Measurements from ENCODE around the gene ATAD1. TPM values are rescaled to one million over a fixed set of nuclear protein-coding genes. Genes with fewer than 3 reads are reported as not detected.
A peak's percentile ranks its signal among the peaks of the same experiment; 100 is the strongest.
"Not testable (repeated sequence)": the region's sequence is repeated elsewhere in the genome, so short reads cannot be mapped to it uniquely, and the experiment has no call there.

ATAD1 gene
- total and polyA plus RNA-seq, 5 donors, result 46.3 to 163 (median 109) TPM

- H3K4me3 ChIP-seq (ENCODE audit: low read length), result no peak overlapping the region
- H3K27me3 ChIP-seq (ENCODE audit: control insufficient read depth, insufficient read depth), result no peaks in the 10 kb centered on the region
- H3K27ac ChIP-seq (ENCODE audit: low read length), result peak overlapping the region; percentile 67
- H3K9me3 ChIP-seq (ENCODE audit: control insufficient read depth, low read length), result no peaks in the 10 kb centered on the region
- no peak for ATAC-seq
- no peak for DNase-seq
- H3K4me1 ChIP-seq (ENCODE audit: control insufficient read depth, insufficient read depth, low read length), result no peaks in the 10 kb centered on the region
- WGBS, result 76% methylated on average over 4 of the region's 4 CpGs
- intact Hi-C loops (cut with DNase I), result no loop called here
Observed at GRCh38 chr10:87803328-87803727, 14.7 kb downstream of the ATAD1 start.

- H3K27me3 ChIP-seq (ENCODE audit: control insufficient read depth, insufficient read depth); H3K9me3 ChIP-seq (ENCODE audit: control insufficient read depth, low read length); H3K27ac ChIP-seq (ENCODE audit: low read length); DNase-seq; H3K4me1 ChIP-seq (ENCODE audit: control insufficient read depth, insufficient read depth, low read length); H3K4me3 ChIP-seq (ENCODE audit: low read length); ATAC-seq; intact Hi-C loops (cut with DNase I): not testable (repeated sequence)
- WGBS, result 100% methylated on average over 1 of the region's 1 CpG
Observed at GRCh38 chr10:87801813-87802435, 16.1 kb downstream of the ATAD1 start.

- no peak for ATAC-seq
- DNase-seq, result no peak
- H3K27me3 ChIP-seq (ENCODE audit: control insufficient read depth, insufficient read depth), result no peaks in the 10 kb centered on the region
- H3K27ac ChIP-seq (ENCODE audit: low read length), result no peak overlapping the region
- H3K4me1 ChIP-seq (ENCODE audit: control insufficient read depth, insufficient read depth, low read length), result peaks cover 5% of the 10 kb centered on the region
- H3K9me3 ChIP-seq (ENCODE audit: control insufficient read depth, low read length), result no peaks in the 10 kb centered on the region
- 96% methylated on average over 1 of the region's 1 CpG for WGBS
- H3K4me3 ChIP-seq (ENCODE audit: low read length), result no peak overlapping the region
- intact Hi-C loops (cut with DNase I), result no loop called here
Observed at GRCh38 chr10:87799860-87800259, 18.2 kb downstream of the ATAD1 start.

- 95% methylated on average over 5 of the region's 5 CpGs for WGBS
- ATAC-seq, result no peak
- intact Hi-C loops (cut with DNase I), result no loop called here
- no peak overlapping the region for H3K4me3 ChIP-seq (ENCODE audit: low read length)
- no peak overlapping the region for H3K27ac ChIP-seq (ENCODE audit: low read length)
- no peak for DNase-seq
- H3K9me3 ChIP-seq (ENCODE audit: control insufficient read depth, low read length), result no peaks in the 10 kb centered on the region
- no peaks in the 10 kb centered on the region for H3K27me3 ChIP-seq (ENCODE audit: control insufficient read depth, insufficient read depth)
- H3K4me1 ChIP-seq (ENCODE audit: control insufficient read depth, insufficient read depth, low read length), result peaks cover 5% of the 10 kb centered on the region
Observed at GRCh38 chr10:87798082-87798481, 19.9 kb downstream of the ATAD1 start.

GRCh38 chr10:87794285-87794684 lies 23.7 kb downstream of the ATAD1 start:
- 43% methylated on average over 3 of the region's 3 CpGs for WGBS
- no peak overlapping the region for H3K27ac ChIP-seq (ENCODE audit: low read length)
- DNase-seq, result no peak
- no peak for ATAC-seq
- intact Hi-C loops (cut with DNase I), result no loop called here
- H3K4me3 ChIP-seq (ENCODE audit: low read length), result no peak overlapping the region
- H3K9me3 ChIP-seq (ENCODE audit: control insufficient read depth, low read length), result no peaks in the 10 kb centered on the region
- H3K4me1 ChIP-seq (ENCODE audit: control insufficient read depth, insufficient read depth, low read length), result peaks cover 5% of the 10 kb centered on the region
- H3K27me3 ChIP-seq (ENCODE audit: control insufficient read depth, insufficient read depth), result no peaks in the 10 kb centered on the region

- Histone ChIP-seq H3K27me3 (ENCODE audit: control insufficient read depth, insufficient read depth) (no peaks in the 10 kb centered on the region), H3K9me3 (ENCODE audit: control insufficient read depth, low read length) (no peaks in the 10 kb centered on the region), H3K4me3 (ENCODE audit: low read length) (no peak overlapping the region), H3K27ac (ENCODE audit: low read length) (no peak overlapping the region), H3K4me1 (ENCODE audit: control insufficient read depth, insufficient read depth, low read length) (no peaks in the 10 kb centered on the region)
- no peak for DNase-seq
- no peak for ATAC-seq
- 95% methylated on average over 3 of the region's 3 CpGs for WGBS
- intact Hi-C loops (cut with DNase I), result no loop called here
Observed at GRCh38 chr10:87790185-87790584, 27.8 kb downstream of the ATAD1 start.

GRCh38 chr10:87786421-87786820 lies 31.6 kb downstream of the ATAD1 start:
- H3K4me3 ChIP-seq (ENCODE audit: low read length), result no peak overlapping the region
- intact Hi-C loops (cut with DNase I), result no loop called here
- no peak overlapping the region for H3K27ac ChIP-seq (ENCODE audit: low read length)
- no peaks in the 10 kb centered on the region for H3K27me3 ChIP-seq (ENCODE audit: control insufficient read depth, insufficient read depth)
- 99% methylated on average over 7 of the region's 7 CpGs for WGBS
- DNase-seq (no peak), ATAC-seq (no peak)
- no peaks in the 10 kb centered on the region for H3K4me1 ChIP-seq (ENCODE audit: control insufficient read depth, insufficient read depth, low read length)
- H3K9me3 ChIP-seq (ENCODE audit: control insufficient read depth, low read length), result no peaks in the 10 kb centered on the region

- Histone ChIP-seq H3K4me3 (ENCODE audit: low read length) (no peak overlapping the region), H3K27ac (ENCODE audit: low read length) (no peak overlapping the region), H3K4me1 (ENCODE audit: control insufficient read depth, insufficient read depth, low read length) (no peaks in the 10 kb centered on the region), H3K27me3 (ENCODE audit: control insufficient read depth, insufficient read depth) (no peaks in the 10 kb centered on the region), H3K9me3 (ENCODE audit: control insufficient read depth, low read length) (no peaks in the 10 kb centered on the region)
- intact Hi-C loops (cut with DNase I), result no loop called here
- DNase-seq, result no peak
- no peak for ATAC-seq
- 98% methylated on average over 6 of the region's 6 CpGs for WGBS
Observed at GRCh38 chr10:87782721-87783120, 35.3 kb downstream of the ATAD1 start.

GRCh38 chr10:87781545-87781944 lies 36.5 kb downstream of the ATAD1 start:
- WGBS, result 98% methylated on average over 2 of the region's 2 CpGs
- no peak for DNase-seq
- Histone ChIP-seq H3K27ac (ENCODE audit: low read length) (no peak overlapping the region), H3K4me3 (ENCODE audit: low read length) (no peak overlapping the region), H3K9me3 (ENCODE audit: control insufficient read depth, low read length) (no peaks in the 10 kb centered on the region), H3K27me3 (ENCODE audit: control insufficient read depth, insufficient read depth) (no peaks in the 10 kb centered on the region), H3K4me1 (ENCODE audit: control insufficient read depth, insufficient read depth, low read length) (no peaks in the 10 kb centered on the region)
- ATAC-seq, result no peak
- intact Hi-C loops (cut with DNase I), result no loop called here

- Histone ChIP-seq H3K4me3 (ENCODE audit: low read length) (no peak overlapping the region), H3K27me3 (ENCODE audit: control insufficient read depth, insufficient read depth) (no peaks in the 10 kb centered on the region), H3K4me1 (ENCODE audit: control insufficient read depth, insufficient read depth, low read length) (no peaks in the 10 kb centered on the region), H3K9me3 (ENCODE audit: control insufficient read depth, low read length) (no peaks in the 10 kb centered on the region), H3K27ac (ENCODE audit: low read length) (no peak overlapping the region)
- intact Hi-C loops (cut with DNase I), result no loop called here
- DNase-seq (no peak), ATAC-seq (no peak)
- WGBS, result 97% methylated on average over 6 of the region's 6 CpGs
Observed at GRCh38 chr10:87776328-87776727, 41.7 kb downstream of the ATAD1 start.

- 53% methylated on average over 4 of the region's 4 CpGs for WGBS
- Histone ChIP-seq H3K27ac (ENCODE audit: low read length) (no peak overlapping the region), H3K9me3 (ENCODE audit: control insufficient read depth, low read length) (no peaks in the 10 kb centered on the region), H3K4me3 (ENCODE audit: low read length) (no peak overlapping the region), H3K27me3 (ENCODE audit: control insufficient read depth, insufficient read depth) (no peaks in the 10 kb centered on the region), H3K4me1 (ENCODE audit: control insufficient read depth, insufficient read depth, low read length) (no peaks in the 10 kb centered on the region)
- ATAC-seq (no peak), DNase-seq (no peak)
- intact Hi-C loops (cut with DNase I), result no loop called here
Observed at GRCh38 chr10:87775766-87776165, 42.3 kb downstream of the ATAD1 start.
